Measurements from ENCODE around the gene LRFN2. TPM values are rescaled to one million over a fixed set of nuclear protein-coding genes. Genes with fewer than 3 reads are reported as not detected.

Gene LRFN2
- polyA plus RNA-seq, 1 donor from 2014 or later, result 14.8 TPM

DNA sequence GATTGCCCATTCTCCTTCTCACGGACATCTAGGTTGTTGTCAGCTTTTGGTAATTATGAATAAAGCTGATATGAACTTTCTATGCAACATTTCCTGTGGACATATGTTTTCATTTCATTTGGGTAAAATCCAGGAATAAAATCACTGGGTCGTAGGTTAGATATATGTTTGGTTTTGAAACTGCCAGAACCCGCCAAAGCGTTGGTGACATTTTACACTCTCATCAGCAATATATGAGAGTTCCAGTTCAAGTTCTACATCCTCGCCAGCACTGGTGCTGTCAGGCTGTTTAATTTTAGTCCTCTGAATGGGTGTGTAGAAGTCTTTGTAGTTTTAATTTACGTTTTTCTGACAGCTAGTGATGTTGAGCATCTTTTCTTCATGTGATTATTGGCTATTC is 27.5 kb upstream of the LRFN2 start:
- Histone ChIP-seq H3K9me2 (ENCODE audit: insufficient read depth, low read length) (no peaks in the 10 kb centered on the region), H3K9me3 (ENCODE audit: low read length) (no peaks in the 10 kb centered on the region), H3K79me2 (replicated peaks; ENCODE audit: insufficient read depth, low read length) (no peaks in the 10 kb centered on the region), H3K4me3 (ENCODE audit: low read length) (no peak overlapping the region), H3F3A (ENCODE audit: insufficient read depth, low read length, poor library complexity, severe bottlenecking) (no peaks in the 10 kb centered on the region), H3K9ac (ENCODE audit: low read length) (no peak overlapping the region), H3K4me2 (ENCODE audit: low read length) (no peak overlapping the region), H3K36me3 (ENCODE audit: insufficient read depth, low read length) (no peaks in the 10 kb centered on the region), H2AFZ (ENCODE audit: low read depth, low read length) (no peak overlapping the region), H4K20me1 (ENCODE audit: insufficient read depth) (no peaks in the 10 kb centered on the region), H3K27ac (ENCODE audit: low read length) (no peak overlapping the region), H3K27me3 (ENCODE audit: insufficient read depth, low read depth, low read length) (no peaks in the 10 kb centered on the region)
- TF ChIP-seq POLR2AphosphoS5 (IDR thresholded peaks at IDR 0.05) (no peak), REST (IDR thresholded peaks at IDR 0.05; ENCODE audit: borderline replicate concordance) (no peak), SMC3 (conservative IDR thresholded peaks at IDR 0.05; ENCODE audit: poor library complexity) (no peak), EP300 (conservative IDR thresholded peaks at IDR 0.05; ENCODE audit: poor library complexity, severe bottlenecking) (no peak), RAD21 (conservative IDR thresholded peaks at IDR 0.05) (no peak), EZH2 (IDR thresholded peaks at IDR 0.05; ENCODE audit: borderline replicate concordance, insufficient read depth, low read length, poor library complexity, severe bottlenecking) (no peak), TAF1 (IDR thresholded peaks at IDR 0.05; ENCODE audit: low read depth) (no peak), MXI1 (conservative IDR thresholded peaks at IDR 0.05; ENCODE audit: poor library complexity, severe bottlenecking) (no peak)
- TF ChIP-seq, protein P1, sequence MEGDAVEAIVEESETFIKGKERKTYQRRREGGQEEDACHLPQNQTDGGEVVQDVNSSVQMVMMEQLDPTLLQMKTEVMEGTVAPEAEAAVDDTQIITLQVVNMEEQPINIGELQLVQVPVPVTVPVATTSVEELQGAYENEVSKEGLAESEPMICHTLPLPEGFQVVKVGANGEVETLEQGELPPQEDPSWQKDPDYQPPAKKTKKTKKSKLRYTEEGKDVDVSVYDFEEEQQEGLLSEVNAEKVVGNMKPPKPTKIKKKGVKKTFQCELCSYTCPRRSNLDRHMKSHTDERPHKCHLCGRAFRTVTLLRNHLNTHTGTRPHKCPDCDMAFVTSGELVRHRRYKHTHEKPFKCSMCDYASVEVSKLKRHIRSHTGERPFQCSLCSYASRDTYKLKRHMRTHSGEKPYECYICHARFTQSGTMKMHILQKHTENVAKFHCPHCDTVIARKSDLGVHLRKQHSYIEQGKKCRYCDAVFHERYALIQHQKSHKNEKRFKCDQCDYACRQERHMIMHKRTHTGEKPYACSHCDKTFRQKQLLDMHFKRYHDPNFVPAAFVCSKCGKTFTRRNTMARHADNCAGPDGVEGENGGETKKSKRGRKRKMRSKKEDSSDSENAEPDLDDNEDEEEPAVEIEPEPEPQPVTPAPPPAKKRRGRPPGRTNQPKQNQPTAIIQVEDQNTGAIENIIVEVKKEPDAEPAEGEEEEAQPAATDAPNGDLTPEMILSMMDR (IDR thresholded peaks at IDR 0.05; ENCODE audit: poor library complexity, severe bottlenecking), result no peak

DNA sequence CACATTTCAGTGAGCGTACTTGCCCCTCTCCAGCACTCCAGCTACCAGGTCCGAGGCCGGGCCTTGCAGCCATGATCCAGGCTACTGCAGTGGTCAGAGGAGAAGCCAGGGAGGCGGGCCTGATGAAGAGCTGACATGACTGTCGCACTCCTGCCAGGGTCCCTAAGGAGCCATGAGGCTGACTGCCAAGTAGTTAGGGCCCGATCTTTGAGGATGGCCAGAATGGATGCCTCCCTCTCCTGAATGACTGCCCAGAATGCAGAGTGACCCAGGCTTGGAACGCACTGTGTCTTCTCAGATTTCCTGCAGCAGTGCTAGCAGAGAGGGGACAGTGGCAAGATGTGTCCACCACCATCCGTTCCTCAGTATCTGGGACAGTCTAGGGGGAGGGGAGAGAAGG is 24.7 kb upstream of the LRFN2 start:
- Histone ChIP-seq H3K9ac (ENCODE audit: low read length) (no peak overlapping the region), H2AFZ (ENCODE audit: low read depth, low read length) (no peak overlapping the region), H3K27me3 (ENCODE audit: insufficient read depth, low read depth, low read length) (no peaks in the 10 kb centered on the region), H3K36me3 (ENCODE audit: insufficient read depth, low read length) (no peaks in the 10 kb centered on the region), H3K79me2 (replicated peaks; ENCODE audit: insufficient read depth, low read length) (no peaks in the 10 kb centered on the region), H3F3A (ENCODE audit: insufficient read depth, low read length, poor library complexity, severe bottlenecking) (no peaks in the 10 kb centered on the region), H3K4me2 (ENCODE audit: low read length) (no peak overlapping the region), H3K27ac (ENCODE audit: low read length) (no peak overlapping the region), H4K20me1 (ENCODE audit: insufficient read depth) (no peaks in the 10 kb centered on the region), H3K9me3 (ENCODE audit: low read length) (no peaks in the 10 kb centered on the region), H3K4me3 (ENCODE audit: low read length) (no peak overlapping the region), H3K9me2 (ENCODE audit: insufficient read depth, low read length) (no peaks in the 10 kb centered on the region)
- no peak for TF ChIP-seq REST (IDR thresholded peaks at IDR 0.05; ENCODE audit: borderline replicate concordance)
- no peak for TF ChIP-seq POLR2AphosphoS5 (IDR thresholded peaks at IDR 0.05)
- TF ChIP-seq EZH2 (IDR thresholded peaks at IDR 0.05; ENCODE audit: borderline replicate concordance, insufficient read depth, low read length, poor library complexity, severe bottlenecking), result no peak

Measured in neural cell (in vitro differentiated cells).